Liver (tissue), 9 donors: ENCODE measurements around the gene KCNIP1. TPM values are rescaled to one million over a fixed set of nuclear protein-coding genes. Genes with fewer than 3 reads are reported as not detected.

ENCODE experiments used
- DNase-seq: peaks from one replicate; pipeline ENCODE4 v3.0.0-alpha.2; 2017; ENCODE audit warnings: low spot score
- H3K27ac ChIP-seq, 2 donors: one replicate each; pipeline ENCODE4 v1.7.0; 2013; ENCODE audit warnings: inconsistent platforms in 2 of 2, low read length in 2 of 2, control low read depth in 1 of 2, low read depth in 1 of 2, mild to moderate bottlenecking in 1 of 2
- H3K27me3 ChIP-seq, 4 donors: one replicate each; pipeline versions ENCODE4 v1.6.1 to v1.7.0; 2013; ENCODE audit warnings: low read length in 3 of 4, inconsistent platforms in 1 of 4, mild to moderate bottlenecking in 1 of 4, moderate library complexity in 1 of 4; ENCODE audit not compliant: control insufficient read depth in 4 of 4, insufficient read depth in 4 of 4
- H3K36me3 ChIP-seq, 4 donors: one replicate each; pipeline versions ENCODE4 v1.6.1 to v1.7.0; 2013; ENCODE audit warnings: low read length in 3 of 4, mild to moderate bottlenecking in 3 of 4, low read depth in 1 of 4, moderate library complexity in 1 of 4; ENCODE audit not compliant: control insufficient read depth in 4 of 4, insufficient read depth in 3 of 4
- H3K4me1 ChIP-seq, 4 donors: one replicate each; pipeline versions ENCODE4 v1.6.1 to v1.7.0; 2013; ENCODE audit warnings: low read length in 3 of 4, mild to moderate bottlenecking in 3 of 4, moderate library complexity in 1 of 4; ENCODE audit not compliant: control insufficient read depth in 4 of 4, insufficient read depth in 4 of 4
- H3K4me3 ChIP-seq, 3 donors: one replicate each; pipeline versions ENCODE4 v1.6.1 to v1.7.0; 2013; ENCODE audit warnings: low read length in 3 of 3, control low read depth in 1 of 3, low read depth in 1 of 3, mild to moderate bottlenecking in 1 of 3
- H3K9ac ChIP-seq, 2 donors: one replicate each; pipeline ENCODE4 v1.7.0; 2013; ENCODE audit warnings: low read length in 2 of 2, mild to moderate bottlenecking in 2 of 2, moderate library complexity in 2 of 2, control low read depth in 1 of 2, low read depth in 1 of 2
- H3K9me3 ChIP-seq, 4 donors: one replicate each; pipeline versions ENCODE4 v1.6.1 to v1.7.0; 2013; ENCODE audit warnings: low read length in 3 of 4; ENCODE audit not compliant: control insufficient read depth in 4 of 4
- EGR1 ChIP-seq, 2 donors: IDR thresholded peaks; 2 replicates each; pipeline ENCODE4 v1.6.1; 2016 to 2018; ENCODE audit warnings: antibody characterized with exemption in 2 of 2, low read depth in 2 of 2
- FOXA1 ChIP-seq: IDR thresholded peaks from 2 replicates; pipeline ENCODE4 v1.6.1; 2016; ENCODE audit warnings: antibody characterized with exemption
- FOXA2 ChIP-seq: IDR thresholded peaks from 2 replicates; pipeline ENCODE4 v1.6.1; 2016; ENCODE audit warnings: antibody characterized with exemption
- GABPA ChIP-seq, 2 donors: IDR thresholded peaks in 1 of 2; conservative IDR thresholded peaks in 1 of 2; 2 replicates each; pipeline ENCODE4 v1.6.1; 2016; ENCODE audit warnings: antibody characterized with exemption in 2 of 2, mild to moderate bottlenecking in 1 of 2, moderate library complexity in 1 of 2
- HNF4A ChIP-seq, 2 donors: conservative IDR thresholded peaks; 2 replicates each; pipeline ENCODE4 v1.6.1; 2016; ENCODE audit warnings: antibody characterized with exemption in 2 of 2, mild to moderate bottlenecking in 2 of 2
- HNF4G ChIP-seq: IDR thresholded peaks from 2 replicates; pipeline ENCODE4 v1.6.1; 2016; ENCODE audit warnings: antibody characterized with exemption
- RXRA ChIP-seq, 2 donors: IDR thresholded peaks; 2 replicates each; pipeline ENCODE4 v1.6.1; 2017 to 2018; ENCODE audit warnings: antibody characterized with exemption in 2 of 2, mild to moderate bottlenecking in 1 of 2
- SP1 ChIP-seq: IDR thresholded peaks from 2 replicates; pipeline ENCODE4 v1.6.1; 2018; ENCODE audit warnings: antibody characterized with exemption, mild to moderate bottlenecking
- TAF1 ChIP-seq: conservative IDR thresholded peaks from 2 replicates; pipeline ENCODE4 v1.6.1; 2016; ENCODE audit warnings: antibody characterized with exemption, mild to moderate bottlenecking
- YY1 ChIP-seq: IDR thresholded peaks from 2 replicates; pipeline ENCODE4 v1.6.1; 2016; ENCODE audit warnings: antibody characterized with exemption, mild to moderate bottlenecking
- WGBS: extraction: QIAGEN DNeasy Blood & Tissue Kit; methylation state at CpG from one replicate; pipeline ENCODE4 v1.1.7; 2013; 5-methylcytosine and 5-hydroxymethylcytosine counted together
- polyA plus RNA-seq, 2 donors: library from polyadenylated mRNA; stranded (reverse) in 1 of 2; unstranded in 1 of 2; fragments of 200-250 nt in 1 of 2; fragments of >200 nt in 1 of 2; fragmentation: Nextera tagmentation in 1 of 2; extraction: Ambion mirVana in 1 of 2; gene quantifications; one replicate each; pipeline versions ENCODE4 v1.2.1 to v1.2.3, GENCODE V29; 2013 to 2015
- total RNA-seq, 2 donors: library from RNA; depleted of rRNA; stranded (reverse); fragments of >200 nt; gene quantifications; one replicate each; pipeline ENCODE4 v1.2.3, GENCODE V29; 2014
- TF ChIP-seq, protein P1 (sequence below): fragments of 150-350 bp; IDR thresholded peaks from 2 replicates; pipeline ENCODE4 v1.5.1; 2017; ENCODE audit warnings: improper control_type of control experiment, low read depth, low read length; ENCODE audit not compliant: missing input control
- TF ChIP-seq, protein P2 (sequence below): IDR thresholded peaks from 2 replicates; pipeline ENCODE4 v1.6.1; 2016; ENCODE audit warnings: antibody characterized with exemption
- TF ChIP-seq, protein P3 (sequence below): IDR thresholded peaks from 2 replicates; pipeline ENCODE4 v1.6.1; 2016; ENCODE audit warnings: antibody characterized with exemption
- TF ChIP-seq, protein P4 (sequence below): IDR thresholded peaks from 2 replicates; pipeline ENCODE4 v1.6.1; 2016; ENCODE audit warnings: antibody characterized with exemption, mild to moderate bottlenecking
- TF ChIP-seq, protein P5 (sequence below): IDR thresholded peaks from 2 replicates; pipeline ENCODE4 v1.6.1; 2016; ENCODE audit warnings: antibody characterized with exemption
- donor health status: healthy.
- donor health status: healthy.
- donor health status: healthy.
- donor health status: healthy.
- donor health status: healthy.

KCNIP1 gene
- total and polyA plus RNA-seq, 4 donors = 0.08 to 0.23 TPM; not detected in 2

DNA sequence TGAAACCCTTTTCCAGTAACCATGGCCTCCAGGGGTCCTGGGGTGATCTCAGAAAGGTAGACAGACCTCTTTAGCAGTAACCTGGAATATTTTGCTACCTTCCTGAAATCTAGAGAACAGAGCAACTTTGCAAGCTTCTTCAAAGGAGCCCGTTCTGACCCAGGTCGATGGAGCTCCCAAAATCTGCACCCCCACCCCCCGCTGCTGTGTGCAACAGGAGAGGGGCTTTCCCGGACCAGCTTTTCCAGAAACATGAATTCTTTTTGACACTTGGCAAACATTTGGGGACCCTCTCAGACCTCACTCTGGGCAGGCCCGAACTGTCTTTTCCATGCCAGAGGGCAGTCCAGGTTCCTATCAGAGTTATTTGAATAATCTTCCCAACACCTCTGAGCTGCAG is 65.3 kb downstream of the KCNIP1 start:
- Histone ChIP-seq H3K4me3 (no peak overlapping the region), H3K27ac (no peak overlapping the region), H3K36me3 (no peaks in the 10 kb centered on the region), H3K27me3 (peaks cover 0 to 15% (median 0%) of the 10 kb centered on the region in 4 donors), H3K9ac (no peak overlapping the region), H3K9me3 (no peaks in the 10 kb centered on the region), H3K4me1 (no peaks in the 10 kb centered on the region)
- TF ChIP-seq, protein P1, sequence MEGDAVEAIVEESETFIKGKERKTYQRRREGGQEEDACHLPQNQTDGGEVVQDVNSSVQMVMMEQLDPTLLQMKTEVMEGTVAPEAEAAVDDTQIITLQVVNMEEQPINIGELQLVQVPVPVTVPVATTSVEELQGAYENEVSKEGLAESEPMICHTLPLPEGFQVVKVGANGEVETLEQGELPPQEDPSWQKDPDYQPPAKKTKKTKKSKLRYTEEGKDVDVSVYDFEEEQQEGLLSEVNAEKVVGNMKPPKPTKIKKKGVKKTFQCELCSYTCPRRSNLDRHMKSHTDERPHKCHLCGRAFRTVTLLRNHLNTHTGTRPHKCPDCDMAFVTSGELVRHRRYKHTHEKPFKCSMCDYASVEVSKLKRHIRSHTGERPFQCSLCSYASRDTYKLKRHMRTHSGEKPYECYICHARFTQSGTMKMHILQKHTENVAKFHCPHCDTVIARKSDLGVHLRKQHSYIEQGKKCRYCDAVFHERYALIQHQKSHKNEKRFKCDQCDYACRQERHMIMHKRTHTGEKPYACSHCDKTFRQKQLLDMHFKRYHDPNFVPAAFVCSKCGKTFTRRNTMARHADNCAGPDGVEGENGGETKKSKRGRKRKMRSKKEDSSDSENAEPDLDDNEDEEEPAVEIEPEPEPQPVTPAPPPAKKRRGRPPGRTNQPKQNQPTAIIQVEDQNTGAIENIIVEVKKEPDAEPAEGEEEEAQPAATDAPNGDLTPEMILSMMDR = no peak
- no peak for TF ChIP-seq YY1
- 85% methylated on average over 5 of the region's 5 CpGs for WGBS
- no peak for DNase-seq

DNA sequence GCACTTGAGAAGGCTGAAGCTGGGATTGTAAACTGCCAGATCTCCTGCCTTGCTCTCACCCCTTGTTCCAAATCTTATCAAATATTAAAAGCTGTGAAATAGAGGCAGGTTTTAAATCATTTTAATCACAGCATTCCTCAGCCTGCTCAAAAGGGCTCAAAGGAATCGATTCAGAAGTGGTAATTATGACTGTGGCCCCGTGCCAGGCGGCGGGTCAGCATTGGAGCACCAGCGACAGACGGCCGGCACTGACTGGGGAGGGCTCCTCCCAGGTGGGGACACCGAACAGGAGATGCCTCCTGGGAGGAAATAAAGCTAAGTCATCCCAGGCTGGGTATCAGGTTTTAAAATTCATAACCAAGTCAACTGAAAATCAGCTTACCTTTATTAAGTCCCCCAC is 66.7 kb downstream of the KCNIP1 start:
- Histone ChIP-seq H3K27me3 (peaks cover 0 to 11% (median 0%) of the 10 kb centered on the region in 4 donors), H3K4me1 (no peaks in the 10 kb centered on the region), H3K4me3 (no peak overlapping the region), H3K27ac (no peak overlapping the region), H3K36me3 (no peaks in the 10 kb centered on the region), H3K9me3 (peaks cover 0 to 2% (median under 1%) of the 10 kb centered on the region in 4 donors), H3K9ac (no peak overlapping the region)
- DNase-seq = no peak
- no peak for TF ChIP-seq YY1
- TF ChIP-seq EGR1 (IDR thresholded peaks at IDR 0.05; ENCODE audit: low read depth in 2 of 2) = no peak
- no peak for TF ChIP-seq FOXA2
- no peak for TF ChIP-seq TAF1
- TF ChIP-seq RXRA (IDR thresholded peaks at IDR 0.05) = no peak
- TF ChIP-seq, protein P2, sequence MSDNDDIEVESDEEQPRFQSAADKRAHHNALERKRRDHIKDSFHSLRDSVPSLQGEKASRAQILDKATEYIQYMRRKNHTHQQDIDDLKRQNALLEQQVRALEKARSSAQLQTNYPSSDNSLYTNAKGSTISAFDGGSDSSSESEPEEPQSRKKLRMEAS = no peak
- TF ChIP-seq FOXA1 = no peak
- TF ChIP-seq HNF4G = no peak
- TF ChIP-seq, protein P3, sequence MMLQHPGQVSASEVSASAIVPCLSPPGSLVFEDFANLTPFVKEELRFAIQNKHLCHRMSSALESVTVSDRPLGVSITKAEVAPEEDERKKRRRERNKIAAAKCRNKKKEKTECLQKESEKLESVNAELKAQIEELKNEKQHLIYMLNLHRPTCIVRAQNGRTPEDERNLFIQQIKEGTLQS = no peak
- no peak for TF ChIP-seq HNF4A (conservative IDR thresholded peaks at IDR 0.05)
- no peak for TF ChIP-seq SP1
- 54% methylated on average over 8 of the region's 8 CpGs for WGBS

DNA sequence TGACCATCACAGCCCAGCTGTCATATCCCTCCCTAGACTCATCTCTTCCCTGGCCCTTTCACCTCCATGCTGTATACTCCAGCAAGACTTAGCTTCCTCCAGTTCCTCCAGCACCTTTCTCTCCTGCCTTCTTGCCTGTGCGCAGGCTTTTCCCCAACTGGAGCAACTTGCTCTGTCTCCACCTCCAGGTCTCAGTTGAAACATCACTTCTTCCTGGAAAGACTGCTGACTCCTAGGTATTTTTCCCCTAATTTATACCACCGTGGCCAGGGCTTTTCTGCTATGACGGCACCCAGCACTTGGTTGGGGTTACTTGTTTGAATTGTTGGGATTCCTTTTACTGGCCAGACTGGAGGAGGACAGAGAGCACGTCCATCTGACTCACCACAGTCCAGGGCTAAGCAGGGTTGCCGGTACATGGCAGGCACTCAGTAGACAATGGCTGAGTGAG is 67.5 kb downstream of the KCNIP1 start:
- no peak overlapping the region for H3K4me3 ChIP-seq
- 37% methylated on average over 5 of the region's 5 CpGs for WGBS
- H3K9me3 ChIP-seq = peaks cover 0 to 9% (median 4%) of the 10 kb centered on the region in 4 donors
- no peak overlapping the region for H3K9ac ChIP-seq
- H3K4me1 ChIP-seq = no peaks in the 10 kb centered on the region
- peaks cover 0 to 11% (median 0%) of the 10 kb centered on the region in 4 donors for H3K27me3 ChIP-seq
- no peak for DNase-seq
- no peaks in the 10 kb centered on the region for H3K36me3 ChIP-seq
- no peak overlapping the region for H3K27ac ChIP-seq
- TF ChIP-seq, protein P2 = no peak
- TF ChIP-seq GABPA (IDR thresholded peaks at IDR 0.05 in 1 of 2, conservative IDR thresholded peaks at IDR 0.05 in 1 of 2) (no peak), HNF4G (no peak), TAF1 (no peak), HNF4A (conservative IDR thresholded peaks at IDR 0.05) (no peak), FOXA2 (no peak), FOXA1 (no peak), SP1 (no peak), RXRA (IDR thresholded peaks at IDR 0.05) (no peak), YY1 (no peak)
- TF ChIP-seq, protein P3 = no peak
- TF ChIP-seq, protein P4, sequence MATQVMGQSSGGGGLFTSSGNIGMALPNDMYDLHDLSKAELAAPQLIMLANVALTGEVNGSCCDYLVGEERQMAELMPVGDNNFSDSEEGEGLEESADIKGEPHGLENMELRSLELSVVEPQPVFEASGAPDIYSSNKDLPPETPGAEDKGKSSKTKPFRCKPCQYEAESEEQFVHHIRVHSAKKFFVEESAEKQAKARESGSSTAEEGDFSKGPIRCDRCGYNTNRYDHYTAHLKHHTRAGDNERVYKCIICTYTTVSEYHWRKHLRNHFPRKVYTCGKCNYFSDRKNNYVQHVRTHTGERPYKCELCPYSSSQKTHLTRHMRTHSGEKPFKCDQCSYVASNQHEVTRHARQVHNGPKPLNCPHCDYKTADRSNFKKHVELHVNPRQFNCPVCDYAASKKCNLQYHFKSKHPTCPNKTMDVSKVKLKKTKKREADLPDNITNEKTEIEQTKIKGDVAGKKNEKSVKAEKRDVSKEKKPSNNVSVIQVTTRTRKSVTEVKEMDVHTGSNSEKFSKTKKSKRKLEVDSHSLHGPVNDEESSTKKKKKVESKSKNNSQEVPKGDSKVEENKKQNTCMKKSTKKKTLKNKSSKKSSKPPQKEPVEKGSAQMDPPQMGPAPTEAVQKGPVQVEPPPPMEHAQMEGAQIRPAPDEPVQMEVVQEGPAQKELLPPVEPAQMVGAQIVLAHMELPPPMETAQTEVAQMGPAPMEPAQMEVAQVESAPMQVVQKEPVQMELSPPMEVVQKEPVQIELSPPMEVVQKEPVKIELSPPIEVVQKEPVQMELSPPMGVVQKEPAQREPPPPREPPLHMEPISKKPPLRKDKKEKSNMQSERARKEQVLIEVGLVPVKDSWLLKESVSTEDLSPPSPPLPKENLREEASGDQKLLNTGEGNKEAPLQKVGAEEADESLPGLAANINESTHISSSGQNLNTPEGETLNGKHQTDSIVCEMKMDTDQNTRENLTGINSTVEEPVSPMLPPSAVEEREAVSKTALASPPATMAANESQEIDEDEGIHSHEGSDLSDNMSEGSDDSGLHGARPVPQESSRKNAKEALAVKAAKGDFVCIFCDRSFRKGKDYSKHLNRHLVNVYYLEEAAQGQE = no peak
- TF ChIP-seq, protein P5, sequence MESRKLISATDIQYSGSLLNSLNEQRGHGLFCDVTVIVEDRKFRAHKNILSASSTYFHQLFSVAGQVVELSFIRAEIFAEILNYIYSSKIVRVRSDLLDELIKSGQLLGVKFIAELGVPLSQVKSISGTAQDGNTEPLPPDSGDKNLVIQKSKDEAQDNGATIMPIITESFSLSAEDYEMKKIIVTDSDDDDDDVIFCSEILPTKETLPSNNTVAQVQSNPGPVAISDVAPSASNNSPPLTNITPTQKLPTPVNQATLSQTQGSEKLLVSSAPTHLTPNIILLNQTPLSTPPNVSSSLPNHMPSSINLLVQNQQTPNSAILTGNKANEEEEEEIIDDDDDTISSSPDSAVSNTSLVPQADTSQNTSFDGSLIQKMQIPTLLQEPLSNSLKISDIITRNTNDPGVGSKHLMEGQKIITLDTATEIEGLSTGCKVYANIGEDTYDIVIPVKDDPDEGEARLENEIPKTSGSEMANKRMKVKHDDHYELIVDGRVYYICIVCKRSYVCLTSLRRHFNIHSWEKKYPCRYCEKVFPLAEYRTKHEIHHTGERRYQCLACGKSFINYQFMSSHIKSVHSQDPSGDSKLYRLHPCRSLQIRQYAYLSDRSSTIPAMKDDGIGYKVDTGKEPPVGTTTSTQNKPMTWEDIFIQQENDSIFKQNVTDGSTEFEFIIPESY = no peak
- TF ChIP-seq, protein P1 = no peak
